ENCODE measurements around the gene MMP13.
"Not testable (repeated sequence)": the region's sequence is repeated elsewhere in the genome, so short reads cannot be mapped to it uniquely, and the experiment has no call there.

MMP13 gene

GRCh38 chr11:102905848-102906247, 49.7 kb downstream of the MMP13 start:
- not testable (repeated sequence) for H3K27me3 Mint-ChIP-seq (ENCODE audit: low read depth); H3K4me1 Mint-ChIP-seq (ENCODE audit: low read depth); H3K9me3 Mint-ChIP-seq; H3K27ac Mint-ChIP-seq; DNase-seq (ENCODE audit: low spot score); H3K4me3 Mint-ChIP-seq; H3K36me3 Mint-ChIP-seq (ENCODE audit: low read depth)

DNA sequence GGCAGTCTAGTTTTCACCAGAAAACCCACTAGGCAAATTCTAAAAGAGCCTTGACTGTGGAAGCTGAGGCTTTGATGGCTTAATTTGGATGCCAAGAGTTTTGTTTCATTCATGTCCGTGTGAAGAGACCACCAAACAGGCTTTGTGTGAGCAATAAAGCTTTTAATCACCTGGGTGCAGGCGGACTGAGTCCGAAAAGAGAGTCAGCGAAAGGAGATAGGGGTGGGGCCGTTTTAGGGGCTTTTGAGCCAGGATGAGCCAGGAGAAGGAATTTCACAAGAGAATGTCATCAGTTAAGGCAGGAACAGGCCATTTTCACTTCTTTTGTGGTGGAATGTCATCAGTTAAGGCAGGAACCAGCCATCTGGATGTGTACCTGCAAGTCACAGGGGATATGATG, 51.6 kb downstream of the MMP13 start:
- H3K9me3 Mint-ChIP-seq; H3K4me1 Mint-ChIP-seq (ENCODE audit: low read depth); H3K27ac Mint-ChIP-seq; H3K4me3 Mint-ChIP-seq; H3K36me3 Mint-ChIP-seq (ENCODE audit: low read depth); DNase-seq (ENCODE audit: low spot score); H3K27me3 Mint-ChIP-seq (ENCODE audit: low read depth): not testable (repeated sequence)

DNA sequence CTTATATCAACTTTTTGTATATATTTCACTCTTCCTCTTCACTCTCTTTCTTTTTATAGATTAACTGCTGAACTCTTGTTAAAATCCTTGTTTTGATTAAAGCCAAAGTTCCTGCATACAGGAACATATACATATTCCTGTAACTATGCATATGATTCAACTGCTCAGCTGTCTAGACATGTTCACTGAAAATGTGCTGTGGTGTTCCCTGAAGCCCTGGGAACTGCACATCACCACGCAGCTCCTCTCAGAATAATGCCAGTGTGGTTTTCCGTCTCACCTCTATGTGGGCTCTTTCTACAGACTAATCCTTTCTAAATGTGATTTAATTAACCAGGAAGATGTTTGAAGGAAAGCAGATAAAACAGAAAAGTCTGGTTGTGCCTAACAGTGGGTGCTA, 55.2 kb downstream of the MMP13 start:
- Mint-ChIP-seq H3K36me3 (ENCODE audit: low read depth) (no peaks in the 10 kb centered on the region), H3K4me3 (no peak overlapping the region), H3K27ac (no peak overlapping the region), H3K4me1 (ENCODE audit: low read depth) (no peaks in the 10 kb centered on the region), H3K9me3 (no peaks in the 10 kb centered on the region), H3K27me3 (ENCODE audit: low read depth) (no peaks in the 10 kb centered on the region)
- DNase-seq (ENCODE audit: low spot score): no peak

Data from T-helper 2 cell treated with Interferon-gamma antibody and Interleukin-4, amounts not matched to agents 5 μg/mL and 100 μg/mL, for 36 hours (primary cell).